IPS-18c (cell line): ENCODE results near the gene RTL9.
"Not testable (repeated sequence)": the region's sequence is repeated elsewhere in the genome, so short reads cannot be mapped to it uniquely, and the experiment has no call there.

Experiments used
- H3K4me3 ChIP-seq: 2 replicates; pipeline ENCODE4 v1.7.0; 2013; ENCODE audit warnings: low read depth, mild to moderate bottlenecking, low read length, moderate library complexity; ENCODE audit not compliant: insufficient read depth
- H3K9me3 ChIP-seq: one replicate; pipeline ENCODE4 v1.6.1; 2013; ENCODE audit warnings: mild to moderate bottlenecking, low read length, moderate library complexity; ENCODE audit not compliant: control insufficient read depth, insufficient read depth

Gene RTL9

GRCh38 chrX:110358548-110358947, at the start of gene RTL9:
RTL9 (plus strand) TSS chrX:110358848; CDS start chrX:110450618, 91,770 bp downstream.
- Histone ChIP-seq H3K9me3 (no peaks in the 10 kb centered on the region), H3K4me3 (no peak within 1 kb of the TSS)

DNA sequence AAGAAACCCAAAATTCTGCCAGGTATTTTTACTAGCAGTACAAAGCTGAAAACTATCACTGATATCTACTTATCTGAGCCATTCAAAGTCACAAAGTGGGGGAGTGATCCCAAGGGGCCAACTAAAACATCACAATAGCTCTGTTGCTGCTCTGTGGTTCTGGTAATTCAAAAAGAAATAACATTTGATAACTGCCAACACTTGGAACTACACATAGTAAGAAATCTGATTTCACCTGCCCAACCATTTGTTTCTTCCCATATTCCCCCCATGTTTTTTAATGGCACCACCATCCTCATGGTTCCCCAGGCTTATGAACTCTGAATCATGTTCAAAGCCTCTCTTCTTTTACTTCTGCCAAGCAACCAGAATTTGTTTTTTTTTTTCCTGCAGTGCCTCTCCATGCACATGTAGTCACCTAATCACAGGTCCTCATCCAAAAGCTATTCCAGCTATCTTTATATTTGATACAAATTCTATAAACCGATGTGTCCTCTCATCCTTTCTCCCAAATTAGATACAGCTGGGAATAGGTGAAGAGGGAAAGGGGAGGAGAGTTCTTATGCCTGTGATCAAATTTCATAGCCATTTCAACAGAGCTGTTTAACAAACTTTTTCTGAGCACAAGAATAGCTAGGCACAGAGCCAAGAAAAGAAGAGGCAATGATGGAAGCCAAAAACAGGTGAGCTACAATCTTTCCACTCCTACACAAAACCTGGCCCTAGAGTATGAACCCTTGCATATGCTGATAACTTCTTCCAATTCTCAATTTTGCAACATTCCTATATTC, 48.5 kb upstream of the RTL9 start:
- no peaks in the 10 kb centered on the region for H3K9me3 ChIP-seq
- H3K4me3 ChIP-seq: no peak overlapping the region

GRCh38 chrX:110310896-110311295, 47.8 kb upstream of the RTL9 start:
- H3K9me3 ChIP-seq: no peaks in the 10 kb centered on the region
- H3K4me3 ChIP-seq: no peak overlapping the region

GRCh38 chrX:110311437-110312230, 47.0 kb upstream of the RTL9 start:
- H3K9me3 ChIP-seq: no peaks in the 10 kb centered on the region
- no peak overlapping the region for H3K4me3 ChIP-seq

- Histone ChIP-seq H3K9me3 (no peaks in the 10 kb centered on the region), H3K4me3 (no peak overlapping the region)
These were observed 43.1 kb upstream of the RTL9 start for GRCh38 chrX:110315551-110315950.

- peak overlapping the region; percentile 77 for H3K4me3 ChIP-seq
These were observed 42.1 kb upstream of the RTL9 start for GRCh38 chrX:110316351-110317060.

DNA sequence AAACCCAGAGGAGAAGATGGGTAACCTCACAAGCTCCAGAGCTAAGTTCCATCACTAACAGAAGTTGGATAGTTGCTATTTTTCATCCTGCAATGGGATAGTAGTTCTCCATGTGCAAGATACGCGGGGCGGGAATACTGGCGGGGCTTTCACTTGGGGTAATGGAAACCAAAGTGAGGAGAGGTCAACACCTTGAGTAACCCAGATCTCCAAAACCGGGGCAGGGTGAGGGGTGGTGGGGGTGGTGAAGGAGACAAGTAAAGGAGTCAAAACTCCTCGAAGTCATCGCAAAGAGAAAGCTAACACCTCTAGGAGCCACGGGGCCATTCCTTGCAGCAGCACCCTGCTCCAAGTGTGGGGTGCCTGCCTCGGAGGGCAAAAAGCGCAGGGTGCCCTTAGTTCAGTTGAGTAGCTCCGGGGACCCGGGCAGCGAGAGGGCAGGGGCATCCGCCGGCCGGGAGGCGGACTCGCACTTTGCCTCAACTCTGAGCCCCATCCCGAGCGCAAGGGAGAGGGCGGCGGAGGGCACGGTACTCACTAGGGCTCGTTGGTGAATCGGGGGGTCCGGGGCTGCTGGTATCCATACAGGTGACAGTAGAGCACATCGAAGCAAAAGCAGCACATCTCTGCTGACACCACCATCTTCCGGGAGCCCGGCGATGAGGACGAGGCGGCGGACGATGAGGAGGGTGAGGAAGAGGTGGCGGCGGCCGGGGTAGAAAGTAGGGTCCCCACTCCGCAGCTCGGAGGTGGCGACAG, 41.4 kb upstream of the RTL9 start:
- Histone ChIP-seq H3K9me3 (no peaks in the 10 kb centered on the region), H3K4me3 (peak overlapping the region; percentile 77)

More at GRCh38 chrX:110316351-110317060, 42.1 kb upstream of the RTL9 start:
- no peaks in the 10 kb centered on the region for H3K9me3 ChIP-seq

- Histone ChIP-seq H3K9me3 (no peaks in the 10 kb centered on the region), H3K4me3 (peak within 1 kb of the TSS; percentile 77)
These were observed 40.6 kb upstream of the RTL9 start, which contains the start of gene AMMECR1 for GRCh38 chrX:110317820-110318663. AMMECR1 (minus strand) TSS chrX:110318085; CDS start chrX:110318071, 14 bp downstream.

DNA sequence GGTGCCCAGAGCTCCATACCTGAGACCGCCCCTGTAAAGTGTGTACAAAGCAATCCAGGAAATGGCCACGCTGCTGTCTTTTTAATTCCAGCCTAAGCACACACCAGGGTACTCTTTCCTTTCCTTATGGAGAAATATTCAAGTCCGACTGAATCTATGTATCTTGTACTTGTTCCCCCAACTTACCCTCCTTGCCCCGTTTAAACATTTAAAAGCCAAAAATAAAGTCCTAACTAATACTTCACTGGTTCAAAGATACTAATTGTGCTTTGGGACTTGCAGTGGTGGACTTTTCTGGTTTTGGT, 40.0 kb upstream of the RTL9 start:
- Histone ChIP-seq H3K4me3 (peak overlapping the region; percentile 57), H3K9me3 (no peaks in the 10 kb centered on the region)

DNA sequence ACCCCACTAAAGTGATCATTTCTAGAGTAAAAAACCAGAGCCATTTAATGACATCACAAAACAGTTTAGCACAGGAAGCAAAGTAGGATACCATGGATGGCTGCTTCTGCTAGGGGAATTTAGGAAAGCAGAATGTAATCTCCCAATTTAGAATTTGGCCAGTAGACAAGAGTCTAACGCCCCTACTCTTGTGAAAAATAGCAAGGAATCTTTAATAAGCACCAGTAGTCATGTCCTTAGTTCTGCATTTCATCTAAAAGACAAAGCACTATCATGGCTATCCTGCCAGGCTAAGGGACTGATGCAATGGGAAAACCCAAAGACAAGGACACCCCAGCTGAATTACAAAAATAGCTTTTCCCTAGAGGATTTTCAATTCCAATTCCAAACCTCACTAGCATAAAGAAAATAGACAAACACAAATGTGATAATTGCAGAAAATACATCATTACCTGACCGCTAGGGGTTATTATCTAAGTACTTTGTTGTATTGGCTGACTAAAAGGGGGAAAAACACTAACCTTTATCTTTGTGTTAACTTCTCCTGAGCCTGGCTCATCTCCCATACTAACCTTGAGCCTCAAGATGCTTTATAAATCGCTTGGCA, 38.2 kb upstream of the RTL9 start:
- Histone ChIP-seq H3K4me3 (no peak overlapping the region), H3K9me3 (no peaks in the 10 kb centered on the region)

GRCh38 chrX:110321081-110321480, 37.6 kb upstream of the RTL9 start:
- H3K9me3 ChIP-seq: no peaks in the 10 kb centered on the region

GRCh38 chrX:110321670-110322069, 37.0 kb upstream of the RTL9 start:
- no peak overlapping the region for H3K4me3 ChIP-seq

More at GRCh38 chrX:110321081-110321480, 37.6 kb upstream of the RTL9 start:
- H3K4me3 ChIP-seq: no peak overlapping the region

GRCh38 chrX:110322603-110323002, 36.0 kb upstream of the RTL9 start:
- Histone ChIP-seq H3K9me3 (no peaks in the 10 kb centered on the region), H3K4me3 (no peak overlapping the region)

More at GRCh38 chrX:110321670-110322069, 37.0 kb upstream of the RTL9 start:
- no peaks in the 10 kb centered on the region for H3K9me3 ChIP-seq

GRCh38 chrX:110326712-110327111, 31.9 kb upstream of the RTL9 start:
- no peak overlapping the region for H3K4me3 ChIP-seq
- H3K9me3 ChIP-seq: no peaks in the 10 kb centered on the region

- H3K9me3 ChIP-seq: no peaks in the 10 kb centered on the region
- no peak overlapping the region for H3K4me3 ChIP-seq
These were observed 31.3 kb upstream of the RTL9 start for GRCh38 chrX:110327336-110327735.

DNA sequence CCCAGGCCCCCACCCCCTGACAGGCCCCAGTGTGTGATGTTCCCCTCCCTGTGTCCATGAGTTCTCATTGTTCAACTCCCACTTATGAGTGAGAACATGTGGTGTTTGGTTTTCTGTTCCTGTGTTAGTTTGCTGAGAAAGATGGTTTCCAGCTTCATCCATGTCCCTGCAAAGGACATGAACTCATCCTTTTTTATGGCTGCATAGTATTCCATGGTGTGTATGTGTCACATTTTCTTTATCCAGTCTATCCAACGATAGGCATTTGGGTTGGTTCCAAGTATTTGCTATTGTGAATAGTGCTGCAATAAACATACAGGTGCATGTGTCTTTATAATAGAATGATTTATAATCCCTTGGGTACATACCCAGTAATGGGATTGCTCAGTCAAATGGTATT, 30.0 kb upstream of the RTL9 start:
- not testable (repeated sequence) for H3K9me3 ChIP-seq, H3K4me3 ChIP-seq
